Activated CD4-positive, alpha-beta memory T cell treated with anti-CD3 and anti-CD28 coated beads for 36 hours (primary cell): Measurements from ENCODE around the gene PODN. TPM values are rescaled to one million over a fixed set of nuclear protein-coding genes. Genes with fewer than 3 reads are reported as not detected.

Experiments used
- CTCF ChIA-PET: fragments of 350-600 bp; sonication (Branson Sonifier 250); formaldehyde crosslinking; loops from one replicate; lab custom pipeline; 2021; ENCODE audit warnings: antibody characterized with exemption, inconsistent platforms; lab: Charles Lee
- POLR2A ChIA-PET: fragments of 350-600 bp; sonication (Branson Sonifier 250); formaldehyde crosslinking; loops from one replicate; lab custom pipeline; 2021; ENCODE audit warnings: antibody characterized with exemption; lab: Charles Lee
- DNase-seq: peaks from one replicate; pipeline ENCODE4 v3.0.0-alpha.2; 2020
- H3K27ac Mint-ChIP-seq: one replicate; pipeline ENCODE4 v1.8.0; 2021; ENCODE audit warnings: mixed read lengths
- H3K27me3 Mint-ChIP-seq: one replicate; pipeline ENCODE4 v1.8.0; 2021; ENCODE audit warnings: mixed read lengths
- H3K36me3 Mint-ChIP-seq: one replicate; pipeline ENCODE4 v1.8.0; 2021; ENCODE audit warnings: mixed read lengths
- H3K4me1 Mint-ChIP-seq: one replicate; pipeline ENCODE4 v1.8.0; 2021; ENCODE audit warnings: low read depth, mixed read lengths
- H3K4me3 Mint-ChIP-seq: one replicate; pipeline ENCODE4 v1.8.0; 2021; ENCODE audit warnings: mild to moderate bottlenecking, mixed read lengths
- H3K9me3 Mint-ChIP-seq: one replicate; pipeline ENCODE4 v1.8.0; 2021; ENCODE audit warnings: mixed read lengths
- intact Hi-C: fragments of 100-400 bp; cut with micrococcal nuclease; formaldehyde crosslinking; loops from one replicate; pipeline ENCODE4 v1.15.1; 2023
- total RNA-seq, 2 experiments: library from RNA; stranded (reverse); gene quantifications; one replicate each; pipeline ENCODE4 v1.2.3, GENCODE V29; 2021

PODN gene
- total RNA-seq, 2 experiments from 2014 or later, result not detected

GRCh38 chr1:53107570-53108322 lies 45.7 kb downstream of the PODN start:
- H3K9me3 Mint-ChIP-seq, result peaks cover 2% of the 10 kb centered on the region
- no peak overlapping the region for H3K27ac Mint-ChIP-seq

DNA sequence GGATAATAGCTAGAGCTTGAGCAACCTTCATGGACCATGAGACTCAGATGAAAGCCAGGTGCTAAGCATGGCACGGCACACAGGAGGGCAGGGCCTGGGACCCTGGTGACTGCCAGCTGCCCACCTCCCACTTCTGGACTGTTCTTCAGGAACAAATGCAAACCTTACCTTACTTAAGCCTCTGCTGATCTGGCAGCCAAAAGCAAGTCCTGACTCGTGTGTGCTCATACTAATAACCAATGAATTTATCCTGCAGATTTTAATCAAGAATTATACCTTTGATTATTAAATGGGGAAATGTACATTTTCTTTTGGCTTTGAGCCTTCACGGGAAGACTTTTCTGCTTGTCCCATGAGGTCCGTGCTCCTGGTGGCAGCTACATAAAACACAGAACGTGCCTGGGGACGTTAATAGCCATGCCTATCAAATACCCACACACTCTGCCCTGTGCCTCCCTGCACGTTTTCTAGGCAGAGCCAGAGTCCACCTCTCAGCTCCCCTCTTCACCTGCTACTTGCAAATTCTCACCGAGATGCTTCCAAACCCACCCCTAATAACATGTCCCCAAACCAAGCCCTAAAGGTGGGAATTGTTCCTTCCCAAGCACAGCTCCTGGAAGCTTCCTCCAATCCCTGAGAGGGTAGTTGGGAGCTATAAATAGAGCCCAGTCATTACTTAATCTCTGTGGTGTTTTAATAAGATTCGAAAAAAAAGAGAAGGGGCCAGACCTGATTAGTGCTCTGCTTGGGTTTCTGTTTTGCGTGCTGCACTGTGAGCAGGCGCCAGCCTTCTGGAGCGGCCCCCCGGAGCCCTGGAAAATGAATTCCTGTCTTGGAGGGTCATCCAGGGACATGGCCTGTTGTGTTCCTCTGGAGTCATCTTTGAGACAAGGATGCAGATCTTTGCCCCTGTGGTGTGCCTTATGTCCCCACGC lies 46.9 kb downstream of the PODN start:
- peaks cover 19% of the 10 kb centered on the region for H3K4me1 Mint-ChIP-seq
- peaks cover 2% of the 10 kb centered on the region for H3K9me3 Mint-ChIP-seq
- intact Hi-C loops, result no loop called here
- DNase-seq, result no peak
- H3K27ac Mint-ChIP-seq, result no peak overlapping the region
- CTCF ChIA-PET, result interaction anchor here (1.0 kb wide), 1 partner anchor 73 kb away, joined by 3 read pairs; no protein-coding TSS in a partner anchor
- H3K4me3 Mint-ChIP-seq, result no peak overlapping the region
- H3K36me3 Mint-ChIP-seq, result no peaks in the 10 kb centered on the region
- POLR2A ChIA-PET, result no interaction called here
- peaks cover 9% of the 10 kb centered on the region for H3K27me3 Mint-ChIP-seq

More at GRCh38 chr1:53107570-53108322, 45.7 kb downstream of the PODN start:
- Mint-ChIP-seq H3K4me3 (no peak overlapping the region), H3K27me3 (peaks cover 9% of the 10 kb centered on the region), H3K36me3 (no peaks in the 10 kb centered on the region), H3K4me1 (peaks cover 19% of the 10 kb centered on the region)
- no peak for DNase-seq
- CTCF ChIA-PET, result no interaction called here
- intact Hi-C loops, result no loop called here
- POLR2A ChIA-PET, result no interaction called here

- H3K9me3 Mint-ChIP-seq, result peaks cover 2% of the 10 kb centered on the region
- peaks cover 19% of the 10 kb centered on the region for H3K4me1 Mint-ChIP-seq
- ChIA-PET CTCF (no interaction called here), POLR2A (no interaction called here)
- H3K27me3 Mint-ChIP-seq, result peaks cover 9% of the 10 kb centered on the region
- H3K4me3 Mint-ChIP-seq, result no peak overlapping the region
- H3K36me3 Mint-ChIP-seq, result no peaks in the 10 kb centered on the region
- DNase-seq, result peak; percentile 48
- no peak overlapping the region for H3K27ac Mint-ChIP-seq
- intact Hi-C loops, result no loop called here
Measured at GRCh38 chr1:53110370-53111072, 48.5 kb downstream of the PODN start.

DNA sequence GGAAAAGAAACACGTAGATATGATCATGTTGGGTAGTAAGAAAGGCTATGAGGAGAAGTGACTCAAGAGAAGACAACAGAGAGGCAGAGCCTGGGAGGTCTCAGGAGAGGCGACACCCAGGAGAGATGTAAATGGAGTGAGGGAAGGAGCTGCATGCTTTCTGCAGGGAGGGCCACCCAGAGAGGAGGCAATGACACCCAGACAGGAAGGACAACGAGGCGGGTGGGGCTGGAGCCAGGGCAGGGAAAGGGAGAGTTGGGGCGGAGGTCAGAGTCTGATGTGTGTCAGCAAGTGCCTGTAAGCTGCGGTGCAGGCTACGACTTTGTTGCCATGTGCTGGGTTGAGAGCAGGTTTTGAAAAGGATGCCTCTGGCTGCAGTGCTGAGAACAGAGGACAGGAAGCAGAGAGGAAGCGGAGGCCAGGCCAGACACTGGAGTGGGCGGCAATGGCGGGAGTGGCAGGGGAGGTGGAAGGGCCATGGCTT lies 49.1 kb downstream of the PODN start:
- CTCF ChIA-PET, result interaction anchor here (1.0 to 1.3 kb wide), 2 partner anchors 70 to 71 kb away, joined by 3 to 4 read pairs; no protein-coding TSS in a partner anchor
- POLR2A ChIA-PET, result no interaction called here
- intact Hi-C loops, result no loop called here
- H3K27ac Mint-ChIP-seq, result no peak overlapping the region
- peaks cover 6% of the 10 kb centered on the region for H3K27me3 Mint-ChIP-seq
- peak; percentile 27 for DNase-seq
- H3K9me3 Mint-ChIP-seq, result peaks cover 2% of the 10 kb centered on the region
- H3K36me3 Mint-ChIP-seq, result no peaks in the 10 kb centered on the region
- H3K4me1 Mint-ChIP-seq, result peaks cover 19% of the 10 kb centered on the region
- H3K4me3 Mint-ChIP-seq, result no peak overlapping the region

GRCh38 chr1:53111693-53112092 lies 49.7 kb downstream of the PODN start:
- POLR2A ChIA-PET, result no interaction called here
- CTCF ChIA-PET, result interaction anchor here (1.0 to 1.3 kb wide), 2 partner anchors 69 to 71 kb away, joined by 3 to 4 read pairs; no protein-coding TSS in a partner anchor
- DNase-seq, result no peak
- Mint-ChIP-seq H3K27me3 (peaks cover 6% of the 10 kb centered on the region), H3K36me3 (no peaks in the 10 kb centered on the region), H3K4me1 (peaks cover 19% of the 10 kb centered on the region), H3K4me3 (no peak overlapping the region), H3K9me3 (peaks cover 2% of the 10 kb centered on the region), H3K27ac (no peak overlapping the region)
- intact Hi-C loops, result no loop called here

DNA sequence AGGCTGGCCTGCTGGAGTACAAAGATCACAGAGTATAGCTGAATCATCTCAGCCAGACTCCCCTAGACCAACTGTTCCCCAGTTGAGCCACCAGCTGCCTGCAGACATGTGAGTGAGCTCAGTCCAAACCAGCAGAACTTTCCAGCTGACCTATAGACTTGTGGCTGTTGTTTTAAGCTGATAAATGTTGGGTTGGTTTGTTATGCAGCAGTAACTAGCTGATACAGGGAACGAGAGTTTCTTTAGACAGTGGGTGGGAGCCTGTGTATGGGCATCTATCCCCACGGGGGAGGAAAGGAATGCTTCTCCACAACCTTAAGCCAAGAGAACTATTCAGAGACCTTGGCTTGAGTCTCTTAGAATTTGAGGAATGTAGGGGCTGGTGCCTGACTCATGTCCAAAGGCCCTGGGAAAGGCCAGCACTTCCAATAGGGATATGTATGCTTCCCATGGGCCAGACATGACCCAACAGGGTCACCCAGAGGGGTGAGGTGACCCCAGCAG lies 50.3 kb downstream of the PODN start:
- peaks cover 19% of the 10 kb centered on the region for H3K4me1 Mint-ChIP-seq
- H3K27ac Mint-ChIP-seq, result no peak overlapping the region
- H3K27me3 Mint-ChIP-seq, result peaks cover 10% of the 10 kb centered on the region

GRCh38 chr1:53112861-53113260 lies 50.8 kb downstream of the PODN start:
- ChIA-PET CTCF (no interaction called here), POLR2A (no interaction called here)
- H3K27ac Mint-ChIP-seq, result no peak overlapping the region
- peaks cover 2% of the 10 kb centered on the region for H3K9me3 Mint-ChIP-seq
- peaks cover 15% of the 10 kb centered on the region for H3K4me1 Mint-ChIP-seq
- no peak for DNase-seq
- no peak overlapping the region for H3K4me3 Mint-ChIP-seq
- no peaks in the 10 kb centered on the region for H3K36me3 Mint-ChIP-seq
- H3K27me3 Mint-ChIP-seq, result peaks cover 10% of the 10 kb centered on the region
- intact Hi-C loops, result no loop called here

More for the DNA sequence above, 50.3 kb downstream of the PODN start:
- POLR2A ChIA-PET, result no interaction called here
- Mint-ChIP-seq H3K36me3 (no peaks in the 10 kb centered on the region), H3K9me3 (peaks cover 2% of the 10 kb centered on the region), H3K4me3 (no peak overlapping the region)
- intact Hi-C loops, result no loop called here
- CTCF ChIA-PET, result interaction anchor here (1.3 kb wide), 1 partner anchor 70 kb away, joined by 4 read pairs; no protein-coding TSS in a partner anchor
- no peak for DNase-seq

- DNase-seq, result no peak
- Mint-ChIP-seq H3K4me3 (no peak overlapping the region), H3K4me1 (peaks cover 12% of the 10 kb centered on the region), H3K9me3 (peaks cover 2% of the 10 kb centered on the region), H3K27me3 (peaks cover 6% of the 10 kb centered on the region), H3K27ac (no peak overlapping the region), H3K36me3 (no peaks in the 10 kb centered on the region)
- ChIA-PET POLR2A (no interaction called here), CTCF (no interaction called here)
- intact Hi-C loops, result no loop called here
Measured at GRCh38 chr1:53114090-53114489, 52.1 kb downstream of the PODN start.

DNA sequence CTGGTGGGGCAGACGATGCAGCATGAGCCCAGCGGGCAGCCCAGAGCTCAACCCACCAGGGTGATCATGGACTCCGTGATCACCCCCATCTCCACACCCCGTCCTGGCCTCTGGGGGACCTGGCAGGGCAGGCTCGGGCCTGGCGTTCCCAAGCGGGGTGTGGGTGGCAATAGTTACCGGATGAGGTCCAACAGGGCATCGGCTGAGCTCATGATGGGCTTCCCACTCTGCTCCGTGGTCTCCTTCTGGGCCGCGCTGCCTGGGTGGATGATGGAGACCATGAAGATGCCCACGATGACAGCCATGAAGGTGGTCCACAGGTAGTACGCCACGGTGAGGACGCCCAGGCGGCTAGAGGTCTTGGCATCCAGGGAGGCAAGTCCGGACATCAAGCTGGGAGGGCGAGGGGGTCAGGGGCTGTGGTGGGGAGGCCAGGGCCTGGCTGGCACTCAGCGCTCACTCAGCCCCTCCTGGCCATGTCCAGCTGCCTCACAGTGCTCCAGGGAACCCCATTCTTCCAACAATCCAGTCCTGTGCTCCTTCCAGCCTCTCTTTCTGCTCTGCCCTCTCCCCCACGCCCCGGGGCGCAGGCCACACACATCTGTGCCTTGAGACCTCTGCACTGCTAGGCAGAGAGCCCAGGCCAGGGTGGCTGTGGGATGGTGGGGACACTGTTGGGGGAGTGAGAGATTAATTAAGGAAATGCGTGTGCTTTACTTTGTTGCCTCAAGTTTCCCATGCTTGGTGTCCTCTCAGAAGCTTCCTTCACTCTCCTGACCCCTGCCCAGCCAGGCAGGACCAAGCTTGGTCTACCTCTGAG lies 52.8 kb downstream of the PODN start:
- intact Hi-C loops, result no loop called here
- Mint-ChIP-seq H3K4me1 (peaks cover 12% of the 10 kb centered on the region), H3K27me3 (peaks cover 4% of the 10 kb centered on the region), H3K27ac (no peak overlapping the region), H3K9me3 (peaks cover 2% of the 10 kb centered on the region), H3K4me3 (no peak overlapping the region), H3K36me3 (no peaks in the 10 kb centered on the region)
- POLR2A ChIA-PET, result no interaction called here
- CTCF ChIA-PET, result no interaction called here
- no peak for DNase-seq

GRCh38 chr1:53115403-53116306 lies 53.6 kb downstream of the PODN start:
- H3K36me3 Mint-ChIP-seq, result no peaks in the 10 kb centered on the region
- ChIA-PET CTCF (no interaction called here), POLR2A (no interaction called here)
- H3K9me3 Mint-ChIP-seq, result peaks cover 2% of the 10 kb centered on the region
- DNase-seq, result no peak
- intact Hi-C loops, result no loop called here
- peaks cover 7% of the 10 kb centered on the region for H3K27me3 Mint-ChIP-seq
- no peak overlapping the region for H3K27ac Mint-ChIP-seq
- H3K4me1 Mint-ChIP-seq, result peaks cover 9% of the 10 kb centered on the region
- H3K4me3 Mint-ChIP-seq, result no peak overlapping the region
